GM12872 (cell line): ENCODE data around the gene THOC5.

ENCODE experiments used
- CTCF ChIP-seq: IDR thresholded peaks from 3 replicates; pipeline ENCODE4 v1.5.1; 2011; ENCODE audit warnings: low read depth, mild to moderate bottlenecking, low read length, moderate library complexity; ENCODE audit not compliant: insufficient read depth

THOC5 gene

DNA sequence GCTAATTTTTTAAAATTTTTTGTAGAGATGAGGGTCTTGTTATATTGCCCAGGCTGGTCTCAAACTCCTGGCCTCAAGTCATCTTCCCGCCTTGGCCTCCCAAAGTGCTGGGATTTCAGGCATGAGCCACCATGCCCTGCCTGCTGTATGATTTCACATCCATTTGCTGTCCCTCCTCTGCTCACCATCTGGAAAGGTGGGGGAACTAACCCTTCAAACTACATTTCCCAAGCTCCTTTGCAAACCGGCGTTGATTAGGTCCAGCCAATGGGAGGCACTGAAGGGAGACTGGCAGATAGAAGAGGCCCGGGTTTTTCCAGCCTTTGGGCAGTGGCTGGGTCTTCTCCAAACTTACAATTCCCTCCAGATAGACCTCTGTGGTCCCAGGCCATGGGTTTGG lies 95.8 kb downstream of the THOC5 start:
- no peak for TF ChIP-seq CTCF

GRCh38 chr22:29456211-29456671 lies 97.3 kb downstream of the THOC5 start:
- TF ChIP-seq CTCF = no peak
